TTC549 (cell line): ENCODE results near the gene PRRC1.
"Not testable (repeated sequence)": the region's sequence is repeated elsewhere in the genome, so short reads cannot be mapped to it uniquely, and the experiment has no call there.

Experiments used
- FAIRE-seq: peaks from 2 replicates; lab custom pipeline; 2012; peaks lifted over from hg19 to GRCh38; lab: Jason Lieb, UNC

Gene PRRC1

GRCh38 chr5:127517480-127518318, at the start of gene PRRC1:
Gene PRRC1 (plus strand): TSS chr5:127517640. CDS start chr5:127523480, 5,840 bp downstream.
- FAIRE-seq, result no peak

GRCh38 chr5:127471211-127471610, 46.2 kb upstream of the PRRC1 start:
- no peak for FAIRE-seq

- FAIRE-seq, result no peak
Measured at GRCh38 chr5:127472700-127473099, 44.7 kb upstream of the PRRC1 start.

- no peak for FAIRE-seq
Measured at GRCh38 chr5:127486471-127486870, 31.0 kb upstream of the PRRC1 start.

GRCh38 chr5:127492854-127493738, 24.3 kb upstream of the PRRC1 start:
- FAIRE-seq, result peak; percentile 79

- no peak for FAIRE-seq
Measured at GRCh38 chr5:127498548-127498947, 18.9 kb upstream of the PRRC1 start.

- FAIRE-seq, result no peak
Measured at GRCh38 chr5:127505905-127506304, 11.5 kb upstream of the PRRC1 start.

GRCh38 chr5:127506616-127507015, 10.8 kb upstream of the PRRC1 start:
- FAIRE-seq, result no peak

- no peak for FAIRE-seq
Measured at GRCh38 chr5:127508644-127509373, 8.6 kb upstream of the PRRC1 start.

GRCh38 chr5:127513408-127513970, 4.0 kb upstream of the PRRC1 start:
- no peak for FAIRE-seq

GRCh38 chr5:127514816-127515215, 2.6 kb upstream of the PRRC1 start:
- FAIRE-seq, result no peak

- no peak for FAIRE-seq
Measured at GRCh38 chr5:127515693-127516440, 1.6 kb upstream of the PRRC1 start.

- FAIRE-seq, result no peak
Measured at GRCh38 chr5:127517110-127517479, 345 bp upstream of the PRRC1 start.

GRCh38 chr5:127518319-127518621, 830 bp downstream of the PRRC1 start:
- no peak for FAIRE-seq

GRCh38 chr5:127519527-127519926, 2.1 kb downstream of the PRRC1 start:
- no peak for FAIRE-seq

- no peak for FAIRE-seq
Measured at GRCh38 chr5:127521138-127521770, 3.8 kb downstream of the PRRC1 start.

- FAIRE-seq, result no peak
Measured at GRCh38 chr5:127525181-127525580, 7.7 kb downstream of the PRRC1 start.

- FAIRE-seq, result no peak
Measured at GRCh38 chr5:127529904-127530682, 12.7 kb downstream of the PRRC1 start.

GRCh38 chr5:127536687-127537086, 19.2 kb downstream of the PRRC1 start:
- FAIRE-seq, result peak; percentile 88

GRCh38 chr5:127540553-127540952, 23.1 kb downstream of the PRRC1 start:
- FAIRE-seq, result not testable (repeated sequence)
